CD4-positive, alpha-beta T cell treated with Interleukin-4 for 4 hours (primary cell): ENCODE results near the gene KLRF1.

Experiments
- DNase-seq: peaks from one replicate; pipeline ENCODE4 v3.0.0-alpha.2; 2020

Gene KLRF1

GRCh38 chr12:9809338-9809737 is 17.9 kb upstream of the KLRF1 start:
- no peak for DNase-seq

DNA sequence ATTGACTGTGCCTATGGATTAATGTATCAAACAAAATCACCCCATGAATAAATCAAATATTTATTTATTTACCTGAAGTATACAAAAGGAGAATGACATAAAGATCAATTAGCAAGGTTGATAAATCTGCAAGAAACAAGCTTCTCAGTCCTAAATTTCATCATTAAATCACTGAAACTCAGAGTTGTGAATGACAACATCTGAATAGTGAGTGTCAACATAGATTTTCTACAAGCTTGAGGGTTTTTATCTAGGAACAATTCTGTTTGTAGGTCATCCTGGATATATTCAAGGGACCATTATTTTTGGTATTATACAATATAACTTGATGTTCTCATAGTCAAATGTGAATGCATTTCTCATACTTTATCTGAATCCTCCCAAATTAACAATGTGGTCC is 17.4 kb upstream of the KLRF1 start:
- no peak for DNase-seq

DNA sequence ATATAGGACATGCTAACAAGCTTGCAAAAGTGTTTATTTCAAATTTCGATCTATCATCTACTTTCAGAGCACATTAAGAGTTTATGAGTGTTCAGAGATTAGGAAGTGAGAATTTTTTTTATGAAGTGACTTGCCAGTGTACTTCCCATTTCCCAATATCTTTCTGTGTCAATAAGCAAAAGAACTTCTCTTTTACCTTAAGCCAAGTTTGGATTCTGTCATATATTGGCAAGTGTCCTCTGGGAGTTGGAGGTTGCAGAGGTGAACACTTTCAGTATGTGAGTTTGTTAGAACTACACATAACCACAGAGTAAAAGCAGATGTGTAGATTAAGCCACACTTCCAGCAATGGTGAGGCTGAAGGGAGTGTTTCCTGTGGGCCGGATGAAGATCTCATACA is 16.6 kb upstream of the KLRF1 start:
- no peak for DNase-seq

- DNase-seq, result no peak
These were observed 15.7 kb upstream of the KLRF1 start for GRCh38 chr12:9811621-9812020.

- peak; percentile 91 for DNase-seq
These were observed 13.2 kb upstream of the KLRF1 start for GRCh38 chr12:9813821-9814798.

DNA sequence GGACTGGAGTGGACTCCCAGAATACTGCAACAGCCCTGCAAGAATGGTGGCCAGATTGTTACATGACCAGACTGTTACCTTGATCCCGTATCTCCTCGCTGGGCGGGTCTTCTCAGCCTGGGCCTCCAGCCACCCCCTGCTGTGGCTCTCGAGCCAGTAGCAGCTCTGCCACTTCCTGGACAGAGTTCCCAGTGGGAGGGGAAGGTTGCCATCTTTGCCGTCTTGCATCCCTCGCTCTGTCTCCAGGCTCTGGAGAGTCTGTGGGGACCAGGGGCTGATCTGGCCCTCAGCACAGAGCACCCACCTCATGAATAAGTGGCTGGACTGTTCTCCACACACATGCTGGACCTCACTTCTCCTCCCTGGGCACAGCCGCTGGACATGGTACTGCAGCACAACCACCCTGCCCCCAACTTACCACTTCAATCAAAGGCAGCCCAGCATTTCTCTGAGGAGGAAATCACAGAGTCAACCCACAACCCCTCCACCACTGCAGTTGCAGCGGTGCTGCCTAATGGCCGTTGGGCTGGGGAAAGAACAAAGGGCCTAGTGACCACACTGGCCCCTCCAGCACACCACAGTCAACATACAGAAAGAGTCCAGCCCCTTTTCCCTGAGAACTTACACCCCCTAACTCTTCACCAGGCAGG is 6.9 kb upstream of the KLRF1 start:
- DNase-seq, result no peak

DNA sequence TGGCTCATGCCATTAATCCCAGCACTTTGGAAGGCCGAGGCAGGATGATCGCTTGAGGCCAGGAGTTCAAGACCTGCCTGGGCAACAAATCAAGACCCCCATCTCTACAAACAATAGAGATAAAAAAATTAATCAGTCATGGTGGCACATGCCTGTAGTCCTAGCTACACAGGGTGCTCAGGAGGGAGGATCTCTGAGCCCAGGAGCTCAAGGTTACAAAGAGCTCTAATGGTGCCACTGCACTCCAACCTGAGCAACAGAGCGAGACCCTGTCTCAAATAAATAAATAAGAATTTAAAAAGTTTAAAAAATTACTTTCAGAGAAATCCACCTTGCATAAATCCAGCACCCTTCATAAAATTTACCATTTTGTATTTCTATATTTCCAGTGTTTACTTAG is 2.2 kb downstream of the KLRF1 start:
- DNase-seq, result no peak

- DNase-seq, result no peak
These were observed 2.7 kb downstream of the KLRF1 start for GRCh38 chr12:9829982-9830381.

DNA sequence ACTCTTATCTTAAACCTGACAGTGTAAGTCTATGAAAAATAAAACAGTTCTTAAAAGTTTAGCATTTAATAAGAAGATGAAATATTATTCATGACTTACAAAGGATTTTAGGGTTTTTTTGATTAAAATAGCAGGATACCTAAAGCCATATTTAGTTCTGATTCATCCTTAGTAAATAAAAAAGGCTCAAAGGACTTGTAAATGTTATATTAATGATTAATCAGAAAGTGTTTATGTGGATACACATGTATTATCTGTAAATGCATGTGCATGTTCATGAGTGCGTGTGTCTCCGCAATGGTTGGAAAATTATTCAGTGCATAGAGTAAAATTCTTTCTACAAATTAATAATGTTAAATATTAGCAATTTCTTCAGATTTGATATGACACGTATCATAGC is 4.4 kb downstream of the KLRF1 start:
- no peak for DNase-seq

- DNase-seq, result no peak
These were observed 16.1 kb downstream of the KLRF1 start for GRCh38 chr12:9843407-9843806.

DNA sequence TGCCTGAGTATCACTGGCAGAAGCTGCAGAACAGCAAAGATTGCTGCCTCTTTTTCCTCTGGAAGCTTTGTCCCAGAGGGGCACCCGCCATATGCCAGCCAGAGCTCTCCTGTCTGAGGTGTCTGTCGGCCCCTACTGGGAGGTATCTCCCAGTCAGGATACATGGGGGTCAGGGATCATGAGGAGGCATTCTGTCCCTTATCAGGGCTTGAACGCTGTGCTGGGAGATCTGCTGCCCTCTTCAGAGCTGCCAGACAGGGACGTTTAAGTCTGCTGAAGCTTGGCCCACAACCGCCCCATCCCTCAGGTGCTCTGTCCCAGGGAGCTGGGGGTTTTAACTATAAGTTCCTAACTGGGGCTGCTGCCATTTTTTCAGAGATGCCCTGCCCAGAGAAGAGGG is 21.6 kb downstream of the KLRF1 start:
- DNase-seq, result no peak

DNA sequence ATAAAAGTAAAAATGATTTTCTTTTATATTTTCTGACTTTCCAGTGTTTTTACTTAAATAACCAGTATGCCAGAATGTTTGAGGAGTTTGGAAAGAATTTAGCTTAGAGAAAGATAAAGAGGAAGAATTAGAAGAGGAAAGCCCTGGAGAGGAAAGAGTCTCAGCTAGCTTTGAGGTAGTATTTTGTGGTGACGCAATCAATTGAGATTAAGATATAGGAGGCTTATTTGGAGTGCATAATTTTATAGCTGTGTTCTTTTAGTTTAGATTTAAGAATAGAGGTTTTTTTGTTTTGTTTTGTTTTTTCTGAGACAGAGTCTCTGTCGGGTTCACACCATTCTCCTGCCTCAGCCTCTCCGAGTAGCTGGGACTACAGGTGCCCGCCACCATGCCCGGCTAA is 23.8 kb downstream of the KLRF1 start:
- no peak for DNase-seq

DNA sequence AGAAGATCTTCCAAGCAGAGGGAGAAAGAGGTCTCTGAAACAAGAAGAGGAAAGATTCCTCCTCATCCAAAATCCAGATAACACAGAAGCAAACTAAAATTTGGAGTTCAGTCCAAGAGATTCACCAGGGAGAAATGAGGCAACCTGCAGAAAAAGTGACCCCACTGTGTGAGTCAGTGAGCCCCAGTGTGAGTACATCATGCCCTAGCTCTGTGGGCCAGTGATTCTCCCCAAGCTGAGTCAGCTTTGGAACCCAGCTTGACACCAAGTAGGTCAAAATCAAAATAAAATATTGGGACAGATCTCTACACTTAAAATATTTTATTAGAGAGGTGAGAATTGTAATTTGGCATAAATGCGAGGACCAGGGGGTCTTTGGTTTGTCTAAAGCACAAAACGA is 24.6 kb downstream of the KLRF1 start:
- DNase-seq, result no peak

DNA sequence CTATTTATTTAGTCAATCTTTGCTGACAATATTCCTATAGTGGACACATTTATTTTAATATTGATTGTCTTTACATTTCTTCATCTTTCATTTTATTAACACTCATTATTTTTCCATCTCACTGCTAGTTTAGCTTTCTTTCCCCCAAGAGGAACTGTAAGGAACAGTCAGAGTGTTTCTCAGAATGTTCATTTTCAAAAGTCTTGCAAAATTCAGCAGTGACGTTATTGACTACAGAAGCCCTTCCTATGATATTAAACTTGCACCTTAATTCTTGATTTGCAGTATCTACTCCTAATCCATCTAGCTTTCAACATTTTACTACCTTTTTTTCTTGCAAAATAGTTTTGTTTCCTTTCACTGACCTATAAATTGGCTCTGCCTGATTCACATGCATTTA is 28.9 kb downstream of the KLRF1 start:
- no peak for DNase-seq

DNA sequence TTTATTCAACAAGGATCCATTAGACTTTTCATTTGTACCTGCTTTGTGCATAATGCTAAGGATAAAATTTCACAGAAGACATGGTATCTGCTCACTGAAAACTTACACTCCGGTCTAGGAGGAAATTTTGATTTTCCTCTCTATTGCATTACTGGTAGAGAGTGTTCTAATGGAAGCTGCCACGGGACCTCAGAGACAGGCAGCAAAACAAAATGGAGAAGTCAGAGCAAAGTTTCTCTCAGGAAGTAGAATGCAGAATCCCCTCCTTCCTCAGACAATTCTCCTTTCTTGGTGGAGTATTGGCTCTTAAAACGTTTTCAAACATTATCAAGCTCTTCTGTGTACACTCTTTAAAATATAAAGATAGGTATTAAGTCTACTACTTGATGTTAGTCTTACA is 29.6 kb downstream of the KLRF1 start:
- no peak for DNase-seq

- no peak for DNase-seq
These were observed 30.9 kb downstream of the KLRF1 start for GRCh38 chr12:9858135-9858534.

DNA sequence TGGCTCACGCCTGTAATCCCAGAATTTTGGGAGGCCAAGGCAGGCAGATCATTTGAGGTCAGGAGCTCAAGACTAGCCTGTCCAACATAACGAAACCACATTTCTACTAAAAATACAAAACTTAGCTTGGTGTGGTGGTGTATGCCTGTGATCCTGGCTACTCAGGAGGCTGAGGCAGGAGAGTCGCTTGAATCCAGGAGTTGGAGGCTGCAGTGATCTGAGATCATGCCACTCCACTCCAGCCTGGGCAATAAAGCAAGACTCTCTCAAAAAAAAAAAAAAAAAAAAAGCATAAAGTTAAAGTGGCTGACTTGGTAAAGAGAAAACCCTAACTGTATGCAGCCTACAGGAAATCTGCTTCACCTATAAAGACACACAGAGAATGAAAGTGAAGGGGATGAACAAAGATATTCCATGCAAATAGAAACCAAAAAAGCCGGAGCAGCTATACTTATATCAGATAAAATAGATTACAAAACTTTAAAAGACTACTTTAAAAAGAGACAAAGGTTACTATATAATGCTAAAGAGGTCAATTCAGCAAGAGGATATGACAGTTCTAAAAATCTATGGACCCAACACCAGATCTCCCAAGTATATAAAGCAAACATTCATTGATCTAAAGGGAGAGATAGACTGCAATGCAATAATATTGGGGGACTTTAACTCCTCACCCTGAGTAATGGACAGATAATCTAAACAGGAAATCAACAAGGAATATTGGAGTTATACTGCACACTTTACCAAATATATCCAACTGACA is 37.8 kb downstream of the KLRF1 start:
- DNase-seq, result peak; percentile 37

DNA sequence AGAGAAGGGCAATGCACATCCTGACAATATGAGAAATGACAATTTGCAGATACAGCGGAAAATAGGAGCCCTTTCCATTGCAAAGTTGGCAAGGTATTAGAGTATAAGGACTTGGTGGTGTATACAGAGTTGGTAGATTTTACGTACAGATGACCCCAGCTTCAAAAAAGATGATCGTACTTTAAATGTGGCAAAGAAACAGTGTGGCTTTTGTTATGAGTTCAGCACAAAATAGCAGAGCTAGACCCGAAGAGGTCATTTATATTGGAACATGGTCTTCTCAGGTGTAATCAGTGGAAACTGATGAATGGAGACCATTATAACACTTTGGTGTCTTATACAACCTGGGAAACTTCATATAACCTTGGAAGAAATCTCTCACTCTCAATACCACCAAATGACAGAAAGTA is 39.6 kb downstream of the KLRF1 start:
- DNase-seq, result no peak

- DNase-seq, result no peak
These were observed 40.2 kb downstream of the KLRF1 start for GRCh38 chr12:9867531-9867930.

GRCh38 chr12:9868311-9868801 is 41.1 kb downstream of the KLRF1 start:
- peak; percentile 30 for DNase-seq

- DNase-seq, result no peak
These were observed 41.6 kb downstream of the KLRF1 start for GRCh38 chr12:9868951-9869306.

GRCh38 chr12:9869307-9870161 is 42.3 kb downstream of the KLRF1 start, which contains the start of gene CLEC2B:
TSS of gene CLEC2B (minus strand) at chr12:9869354.
- peak; percentile 84 for DNase-seq
